ENCODE results near the gene ACKR3. TPM values are rescaled to one million over a fixed set of nuclear protein-coding genes. Genes with fewer than 3 reads are reported as not detected.

Gene ACKR3
- total and polyA plus RNA-seq, 5 experiments from 2014 or later: 2.4 to 6.1 (median 5.0) TPM

DNA sequence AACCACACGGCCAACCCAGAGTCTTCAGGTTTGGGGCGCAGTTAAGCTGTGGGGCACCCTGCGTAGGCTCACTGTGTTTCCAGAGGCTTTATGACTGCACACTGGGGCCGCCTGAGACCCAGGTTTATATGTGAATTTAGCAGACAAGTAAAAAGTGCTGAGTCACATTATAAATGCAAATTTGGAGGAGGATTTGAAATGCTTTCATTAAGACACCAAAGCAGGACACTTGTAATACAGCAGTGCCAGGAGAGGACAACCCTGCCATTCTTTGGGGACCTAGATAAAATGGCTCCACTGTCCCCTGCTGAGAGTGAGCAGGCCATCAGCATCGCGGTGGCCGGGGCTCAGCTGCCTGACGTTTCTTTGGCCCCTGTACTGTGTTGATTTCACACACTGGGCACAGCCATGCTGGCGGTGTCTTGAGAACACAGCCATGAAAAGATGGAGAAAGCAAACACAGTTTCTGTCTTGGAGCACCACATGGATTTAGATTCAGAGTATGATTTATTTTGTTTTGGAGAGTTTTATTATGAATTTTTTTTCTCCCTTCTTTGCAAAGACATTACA, 10.2 kb downstream of the ACKR3 start:
- H3K27me3 Mint-ChIP-seq: no peaks in the 10 kb centered on the region
- H3K9me3 Mint-ChIP-seq: no peaks in the 10 kb centered on the region
- POLR2A ChIA-PET: no interaction called here
- DNase-seq (no peak), ATAC-seq (no peak)
- no peak overlapping the region for H3K4me3 Mint-ChIP-seq
- H3K27ac Mint-ChIP-seq: no peak overlapping the region
- H3K36me3 Mint-ChIP-seq: peaks cover 8 to 54% (median 21%) of the 10 kb centered on the region in 3 donors
- peaks cover 0 to 10% (median 7%) of the 10 kb centered on the region in 4 donors for H3K4me1 Mint-ChIP-seq

GRCh38 chr2:236580746-236581355, 11.2 kb downstream of the ACKR3 start:
- no peak for ATAC-seq
- POLR2A ChIA-PET: no interaction called here
- Mint-ChIP-seq H3K27ac (peak overlapping the region in 1 of 10 donors; percentile 36), H3K27me3 (no peaks in the 10 kb centered on the region), H3K36me3 (peaks cover 8 to 54% (median 22%) of the 10 kb centered on the region in 3 donors), H3K4me1 (peaks cover 0 to 10% (median 7%) of the 10 kb centered on the region in 4 donors), H3K4me3 (peak overlapping the region in 1 of 10 donors; percentile 52), H3K9me3 (peaks cover 0 to 4% (median 0%) of the 10 kb centered on the region in 9 donors)
- no peak for DNase-seq

DNA sequence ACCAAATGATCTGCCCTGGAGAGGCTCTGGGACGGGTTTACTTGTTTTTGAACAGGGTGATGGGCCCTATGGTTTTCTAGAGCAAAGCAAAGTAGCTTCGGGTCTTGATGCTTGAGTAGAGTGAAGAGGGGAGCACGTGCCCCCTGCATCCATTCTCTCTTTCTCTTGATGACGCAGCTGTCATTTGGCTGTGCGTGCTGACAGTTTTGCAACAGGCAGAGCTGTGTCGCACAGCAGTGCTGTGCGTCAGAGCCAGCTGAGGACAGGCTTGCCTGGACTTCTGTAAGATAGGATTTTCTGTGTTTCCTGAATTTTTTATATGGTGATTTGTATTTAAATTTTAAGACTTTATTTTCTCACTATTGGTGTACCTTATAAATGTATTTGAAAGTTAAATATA, 11.9 kb downstream of the ACKR3 start:
- no peaks in the 10 kb centered on the region for H3K27me3 Mint-ChIP-seq
- H3K4me3 Mint-ChIP-seq: no peak overlapping the region
- H3K4me1 Mint-ChIP-seq: peaks cover 0 to 10% (median 7%) of the 10 kb centered on the region in 4 donors
- POLR2A ChIA-PET: no interaction called here
- peak overlapping the region in 1 of 10 donors; percentile 36 for H3K27ac Mint-ChIP-seq
- H3K36me3 Mint-ChIP-seq: peaks cover 8 to 51% (median 19%) of the 10 kb centered on the region in 3 donors
- H3K9me3 Mint-ChIP-seq: peaks cover 0 to 6% (median 0%) of the 10 kb centered on the region in 9 donors
- DNase-seq: no peak
- ATAC-seq: no peak

DNA sequence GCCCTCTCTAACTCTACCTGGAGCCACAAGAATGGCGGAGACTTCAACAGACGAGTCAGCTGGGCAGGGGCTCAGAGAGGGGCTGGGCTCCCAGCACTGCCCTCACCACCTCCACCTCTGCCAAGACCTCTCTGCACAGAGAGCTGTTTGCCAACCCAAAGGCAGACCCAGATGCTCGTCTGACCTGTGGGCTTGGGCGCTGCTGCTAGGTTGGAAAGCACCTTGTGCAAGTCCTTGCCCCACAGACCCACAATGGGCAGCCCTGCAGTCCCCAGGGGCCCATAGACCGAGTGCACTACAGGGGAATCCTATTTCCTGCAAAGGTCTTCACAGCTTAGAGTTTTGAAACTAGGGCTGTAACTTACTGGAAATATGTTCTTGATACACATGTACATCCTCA, 13.3 kb downstream of the ACKR3 start:
- no peaks in the 10 kb centered on the region for H3K27me3 Mint-ChIP-seq
- POLR2A ChIA-PET: no interaction called here
- H3K9me3 Mint-ChIP-seq: peaks cover 0 to 10% (median 0%) of the 10 kb centered on the region in 9 donors
- peaks cover 8 to 41% (median 19%) of the 10 kb centered on the region in 3 donors for H3K36me3 Mint-ChIP-seq
- no peak for DNase-seq
- no peak for ATAC-seq
- peaks cover 0 to 9% (median 7%) of the 10 kb centered on the region in 4 donors for H3K4me1 Mint-ChIP-seq
- no peak overlapping the region for H3K4me3 Mint-ChIP-seq
- H3K27ac Mint-ChIP-seq: no peak overlapping the region

DNA sequence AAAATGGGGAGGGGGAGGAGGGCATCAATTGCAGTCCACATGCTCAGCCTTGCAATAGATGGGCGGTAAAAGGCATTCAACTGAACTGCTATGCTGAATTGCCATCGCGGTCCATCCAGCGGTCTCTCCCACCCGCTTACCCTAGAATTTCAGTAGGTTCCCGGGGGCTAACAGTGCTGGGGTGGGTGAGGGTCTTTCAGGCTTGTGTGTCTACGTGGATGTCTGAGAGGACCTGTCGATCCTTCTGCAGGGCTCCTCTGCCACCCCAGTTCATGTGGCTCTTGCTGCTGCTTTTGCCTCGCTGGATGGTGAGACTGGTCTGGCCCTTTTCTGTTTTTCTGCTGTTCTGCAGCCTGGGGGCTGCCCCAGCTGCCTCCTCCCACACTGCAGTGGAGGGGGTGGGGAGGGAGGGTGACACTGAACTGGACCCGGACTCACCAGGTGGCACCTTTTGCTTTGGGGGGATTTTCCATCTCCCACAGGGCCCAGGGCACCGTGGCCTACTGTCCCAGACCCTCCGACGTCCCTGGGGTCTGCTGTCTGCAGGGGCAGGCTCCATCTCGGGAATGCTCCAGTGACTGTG, 14.1 kb downstream of the ACKR3 start:
- Mint-ChIP-seq H3K36me3 (peaks cover 8 to 39% (median 19%) of the 10 kb centered on the region in 3 donors), H3K27me3 (no peaks in the 10 kb centered on the region), H3K4me3 (no peak overlapping the region), H3K9me3 (peaks cover 0 to 10% (median 0%) of the 10 kb centered on the region in 9 donors), H3K27ac (no peak overlapping the region), H3K4me1 (peaks cover 0 to 9% (median 7%) of the 10 kb centered on the region in 4 donors)
- no peak for ATAC-seq
- POLR2A ChIA-PET: no interaction called here
- no peak for DNase-seq

- no peak overlapping the region for H3K4me3 Mint-ChIP-seq
- peaks cover 0 to 10% (median 0%) of the 10 kb centered on the region in 9 donors for H3K9me3 Mint-ChIP-seq
- no peaks in the 10 kb centered on the region for H3K27me3 Mint-ChIP-seq
- peaks cover 8 to 34% (median 19%) of the 10 kb centered on the region in 3 donors for H3K36me3 Mint-ChIP-seq
- H3K27ac Mint-ChIP-seq: peak overlapping the region in 1 of 10 donors; percentile 31
- peaks cover 0 to 9% (median 7%) of the 10 kb centered on the region in 4 donors for H3K4me1 Mint-ChIP-seq
- ATAC-seq (no peak), DNase-seq (no peak)
- POLR2A ChIA-PET: no interaction called here
Measured at GRCh38 chr2:236584521-236585384, 15.1 kb downstream of the ACKR3 start.

DNA sequence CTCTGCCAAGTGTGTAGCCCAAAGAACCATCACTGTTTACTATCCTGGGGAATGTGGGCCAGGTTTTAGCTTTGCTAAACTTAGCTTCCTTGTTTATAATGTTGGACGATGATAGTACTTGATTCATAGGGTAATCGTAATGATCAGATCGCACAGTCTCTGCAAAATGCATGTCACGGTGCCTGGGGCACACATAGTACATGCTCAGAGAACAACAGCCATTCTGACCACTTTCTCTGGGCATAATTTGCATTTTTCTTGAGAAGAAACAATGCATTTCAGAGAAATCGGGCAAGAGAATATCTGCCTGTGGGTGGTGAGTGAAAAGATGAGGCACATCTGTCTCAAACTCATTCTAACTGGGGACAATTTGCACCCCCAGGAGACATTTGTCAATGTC, 16.3 kb downstream of the ACKR3 start:
- no peak for ATAC-seq
- H3K36me3 Mint-ChIP-seq: peaks cover under 1 to 23% (median 12%) of the 10 kb centered on the region in 3 donors
- H3K27ac Mint-ChIP-seq: no peak overlapping the region
- H3K9me3 Mint-ChIP-seq: peaks cover 0 to 10% (median 0%) of the 10 kb centered on the region in 9 donors
- no peak overlapping the region for H3K4me3 Mint-ChIP-seq
- POLR2A ChIA-PET: no interaction called here
- DNase-seq: no peak
- peaks cover 0 to 5% (median 5%) of the 10 kb centered on the region in 4 donors for H3K4me1 Mint-ChIP-seq
- no peaks in the 10 kb centered on the region for H3K27me3 Mint-ChIP-seq

DNA sequence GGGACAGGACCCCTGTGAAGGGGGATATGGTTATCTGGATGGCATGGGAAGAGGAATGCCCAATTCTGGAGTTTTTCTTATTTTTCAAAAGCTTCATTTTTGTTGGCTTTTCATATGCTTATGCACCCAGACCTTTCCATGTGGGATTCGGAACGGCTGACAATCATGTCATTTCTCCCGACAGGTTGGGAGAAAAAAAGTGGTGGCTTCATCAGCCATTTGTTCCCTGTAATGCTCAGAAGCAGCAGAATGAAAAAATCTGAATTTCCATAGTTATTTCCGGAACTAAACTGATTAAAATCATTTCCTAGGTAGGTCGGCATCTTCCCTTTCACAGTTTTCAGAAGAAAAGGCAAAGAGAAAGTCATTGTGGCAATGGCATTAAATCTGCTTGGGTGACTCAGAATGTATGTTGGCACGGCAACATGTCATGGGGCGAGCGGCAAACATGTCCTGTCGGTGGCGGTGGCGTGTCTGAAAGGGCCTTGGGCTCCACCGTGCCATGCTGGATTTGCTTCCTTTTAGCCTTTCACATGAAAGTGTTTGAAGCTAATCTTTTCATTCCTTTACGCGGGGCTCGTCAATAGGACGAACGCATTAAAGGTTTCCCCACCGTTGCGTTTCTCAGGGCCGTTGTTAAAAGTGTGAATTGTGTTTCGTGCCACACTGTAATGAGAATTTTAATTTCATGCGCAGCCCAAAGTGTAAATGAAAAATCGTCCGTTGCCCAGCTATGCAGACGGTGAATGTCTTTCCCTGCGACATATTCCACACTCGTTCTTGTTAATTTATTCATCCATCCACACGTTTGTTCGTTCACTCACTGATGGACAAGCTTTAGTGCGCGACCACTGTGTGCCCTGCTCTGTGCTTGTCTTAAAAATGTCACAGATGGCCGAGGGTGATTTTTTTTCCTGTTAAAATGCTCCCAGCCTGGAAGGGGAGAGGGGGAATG, 18.5 kb downstream of the ACKR3 start:
- Mint-ChIP-seq H3K4me1 (peaks cover 0 to 1% (median 0%) of the 10 kb centered on the region in 4 donors), H3K27me3 (no peaks in the 10 kb centered on the region), H3K27ac (no peak overlapping the region), H3K36me3 (peaks cover 0 to 7% (median 6%) of the 10 kb centered on the region in 3 donors), H3K9me3 (peaks cover 0 to 10% (median 0%) of the 10 kb centered on the region in 9 donors), H3K4me3 (no peak overlapping the region)
- no peak for DNase-seq
- no peak for ATAC-seq
- POLR2A ChIA-PET: no interaction called here

- H3K4me3 Mint-ChIP-seq: no peak overlapping the region
- H3K27me3 Mint-ChIP-seq: no peaks in the 10 kb centered on the region
- ATAC-seq: no peak
- peaks cover 0 to 4% (median 4%) of the 10 kb centered on the region in 3 donors for H3K36me3 Mint-ChIP-seq
- H3K4me1 Mint-ChIP-seq: peaks cover 0 to 1% (median 0%) of the 10 kb centered on the region in 4 donors
- DNase-seq: no peak
- peaks cover 0 to 10% (median 0%) of the 10 kb centered on the region in 9 donors for H3K9me3 Mint-ChIP-seq
- H3K27ac Mint-ChIP-seq: peak overlapping the region in 1 of 10 donors; percentile 16
- POLR2A ChIA-PET: no interaction called here
Measured at GRCh38 chr2:236588932-236589592, 19.4 kb downstream of the ACKR3 start.

- no peaks in the 10 kb centered on the region for H3K36me3 Mint-ChIP-seq
- POLR2A ChIA-PET: no interaction called here
- peaks cover 0 to 6% (median 0%) of the 10 kb centered on the region in 9 donors for H3K9me3 Mint-ChIP-seq
- H3K4me1 Mint-ChIP-seq: no peaks in the 10 kb centered on the region
- ATAC-seq (no peak), DNase-seq (no peak)
- H3K4me3 Mint-ChIP-seq: no peak overlapping the region
- H3K27me3 Mint-ChIP-seq: no peaks in the 10 kb centered on the region
- H3K27ac Mint-ChIP-seq: no peak overlapping the region
Measured at GRCh38 chr2:236590846-236591245, 21.2 kb downstream of the ACKR3 start.

- no peak overlapping the region for H3K4me3 Mint-ChIP-seq
- no peaks in the 10 kb centered on the region for H3K9me3 Mint-ChIP-seq
- H3K36me3 Mint-ChIP-seq: no peaks in the 10 kb centered on the region
- H3K27ac Mint-ChIP-seq: no peak overlapping the region
- DNase-seq (no peak), ATAC-seq (no peak)
- no peaks in the 10 kb centered on the region for H3K27me3 Mint-ChIP-seq
- POLR2A ChIA-PET: no interaction called here
- H3K4me1 Mint-ChIP-seq: no peaks in the 10 kb centered on the region
Measured at GRCh38 chr2:236592821-236593220, 23.2 kb downstream of the ACKR3 start.

Measured in naive thymus-derived CD8-positive, alpha-beta T cell (primary cell).